GM21528 (cell line): Measurements from ENCODE around the gene EMC8.
"Not testable (repeated sequence)": the region's sequence is repeated elsewhere in the genome, so short reads cannot be mapped to it uniquely, and the experiment has no call there.

ENCODE experiments used
- ATAC-seq: cut with Tn5 transposase; IDR thresholded peaks from one replicate; pipeline ENCODE4 v1.9.1; 2021; ENCODE audit warnings: mild to moderate bottlenecking, moderate library complexity; ENCODE audit not compliant: unreplicated experiment, low FRiP score

Gene EMC8

GRCh38 chr16:85819245-85819644 lies 19.9 kb upstream of the EMC8 start:
- no peak for ATAC-seq

DNA sequence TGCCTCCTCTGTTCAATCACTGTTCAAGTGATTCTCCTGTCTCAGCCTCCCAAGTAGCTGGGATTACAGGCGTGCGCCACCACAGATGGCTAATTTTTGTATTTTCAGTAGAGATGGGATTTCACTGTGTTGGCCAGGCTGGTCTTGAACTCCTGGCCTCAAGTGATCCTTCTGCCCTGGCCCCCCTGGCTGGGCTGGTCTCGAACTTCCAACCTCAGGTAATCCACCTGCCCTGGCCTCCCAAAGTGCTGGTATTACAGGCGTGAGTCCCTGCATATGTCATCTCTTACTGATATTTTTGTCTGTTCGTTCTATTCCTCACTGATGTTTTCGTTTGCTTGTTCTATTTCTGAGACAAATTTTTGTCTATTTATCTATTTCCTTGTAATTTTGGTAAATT lies 17.9 kb upstream of the EMC8 start:
- ATAC-seq, result not testable (repeated sequence)

DNA sequence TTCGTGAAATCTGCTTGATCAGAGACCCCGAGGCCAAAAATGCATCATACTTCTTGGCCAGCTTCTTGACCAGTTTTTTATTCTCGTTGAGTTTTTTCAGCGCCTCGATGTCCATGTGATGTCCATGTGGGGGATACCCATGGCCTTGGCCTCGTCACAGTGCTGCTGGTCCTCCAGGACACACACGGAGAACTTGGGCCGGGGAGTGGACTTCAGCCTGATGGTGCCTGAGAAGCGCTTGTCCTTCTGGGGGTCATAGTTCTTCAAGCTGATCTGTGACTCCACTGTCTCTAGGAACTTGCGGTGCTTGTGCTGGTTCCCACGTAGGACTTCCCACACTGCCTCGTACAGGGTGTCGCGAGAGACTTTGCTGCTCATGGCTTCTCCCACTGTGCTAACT lies 16.8 kb upstream of the EMC8 start:
- ATAC-seq, result no peak

GRCh38 chr16:85812811-85813700 lies 13.7 kb upstream of the EMC8 start:
- ATAC-seq, result no peak

- ATAC-seq, result no peak
Observed at GRCh38 chr16:85812031-85812807, 12.9 kb upstream of the EMC8 start.

GRCh38 chr16:85810742-85811115 lies 11.4 kb upstream of the EMC8 start:
- ATAC-seq, result no peak

DNA sequence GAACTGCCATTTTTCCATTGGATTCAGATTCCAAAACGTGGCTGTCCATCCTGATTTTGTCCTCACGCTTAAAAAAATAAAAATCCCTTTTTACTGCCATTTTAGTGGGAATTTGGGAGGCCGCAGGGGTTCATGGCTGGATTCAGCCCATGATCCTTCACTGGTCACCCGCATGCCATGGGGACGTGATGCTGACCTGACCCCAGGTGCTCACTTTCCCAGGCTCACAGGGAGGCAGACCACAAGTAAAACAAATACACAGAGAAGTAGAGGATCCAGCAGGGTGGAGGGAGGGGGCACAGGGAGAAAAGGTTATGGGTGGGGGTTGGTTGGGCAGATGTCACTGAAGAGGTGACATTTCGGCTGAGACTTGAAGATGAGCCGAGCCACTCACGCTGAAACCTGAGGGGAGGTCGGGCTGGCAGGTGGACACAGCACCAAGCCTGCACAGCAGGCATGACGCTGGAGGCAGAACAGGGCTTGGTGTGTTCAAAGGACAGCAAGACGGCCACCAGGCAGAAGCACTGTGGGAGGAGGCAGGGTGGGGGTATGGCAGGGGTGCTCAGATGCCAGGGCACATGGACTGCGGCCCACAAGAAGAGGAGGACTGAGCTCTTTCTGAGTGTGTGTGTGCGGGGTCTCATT lies 10.9 kb upstream of the EMC8 start:
- no peak for ATAC-seq

DNA sequence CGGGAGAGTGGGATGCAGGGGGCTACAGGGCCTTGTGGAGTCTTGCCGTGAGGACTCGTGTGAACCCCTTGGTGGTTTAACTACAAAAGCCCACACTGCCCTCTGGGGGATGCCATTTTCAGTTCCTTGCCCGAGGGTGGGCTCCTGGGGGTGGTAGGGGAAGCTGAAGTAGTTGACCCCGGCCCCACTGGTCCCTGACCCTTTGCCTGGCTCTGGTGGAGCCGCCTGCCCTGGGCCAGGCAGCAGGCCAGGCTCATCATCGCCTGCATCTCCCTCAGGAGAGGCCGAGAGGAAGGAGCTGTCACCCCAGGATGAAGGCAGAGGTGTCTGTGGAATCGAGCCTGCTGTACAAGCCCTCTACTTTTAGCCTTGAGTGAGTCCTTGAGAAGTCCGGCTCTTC lies 10.3 kb upstream of the EMC8 start:
- ATAC-seq, result no peak

GRCh38 chr16:85808926-85809325 lies 9.6 kb upstream of the EMC8 start:
- ATAC-seq, result no peak

- not testable (repeated sequence) for ATAC-seq
Observed at GRCh38 chr16:85808104-85808503, 8.8 kb upstream of the EMC8 start.

GRCh38 chr16:85807340-85807739 lies 8.0 kb upstream of the EMC8 start:
- not testable (repeated sequence) for ATAC-seq

- no peak for ATAC-seq
Observed at GRCh38 chr16:85806539-85806938, 7.2 kb upstream of the EMC8 start.

DNA sequence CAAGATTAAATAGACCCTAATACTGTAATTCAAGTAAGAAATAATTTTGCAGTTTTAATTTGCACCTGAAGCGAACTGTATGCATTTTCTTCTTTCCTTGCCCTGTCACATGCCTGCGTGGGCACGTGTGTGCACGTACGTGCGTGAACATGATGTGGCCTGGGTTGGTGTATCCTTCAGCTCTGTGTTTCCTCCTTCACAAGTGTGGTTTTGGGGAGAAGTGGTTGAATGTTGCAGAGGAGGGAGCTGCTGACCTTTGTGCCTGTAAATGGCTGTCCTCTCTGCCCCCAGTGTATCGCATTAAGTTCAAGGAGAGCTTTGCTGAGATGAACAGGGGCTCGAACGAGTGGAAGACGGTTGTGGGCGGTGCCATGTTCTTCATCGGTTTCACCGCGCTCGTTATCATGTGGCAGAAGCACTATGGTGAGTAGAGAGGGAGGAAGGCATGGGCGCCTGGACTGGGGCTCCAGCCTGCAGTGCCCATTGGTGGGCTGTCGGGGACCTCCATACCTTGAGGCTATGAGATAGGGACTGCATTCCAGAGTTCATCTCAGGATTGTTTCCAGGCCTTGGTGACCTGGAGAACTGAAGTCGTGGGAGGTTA lies 6.2 kb upstream of the EMC8 start:
- no peak for ATAC-seq

GRCh38 chr16:85803570-85803969 lies 4.2 kb upstream of the EMC8 start:
- no peak for ATAC-seq

DNA sequence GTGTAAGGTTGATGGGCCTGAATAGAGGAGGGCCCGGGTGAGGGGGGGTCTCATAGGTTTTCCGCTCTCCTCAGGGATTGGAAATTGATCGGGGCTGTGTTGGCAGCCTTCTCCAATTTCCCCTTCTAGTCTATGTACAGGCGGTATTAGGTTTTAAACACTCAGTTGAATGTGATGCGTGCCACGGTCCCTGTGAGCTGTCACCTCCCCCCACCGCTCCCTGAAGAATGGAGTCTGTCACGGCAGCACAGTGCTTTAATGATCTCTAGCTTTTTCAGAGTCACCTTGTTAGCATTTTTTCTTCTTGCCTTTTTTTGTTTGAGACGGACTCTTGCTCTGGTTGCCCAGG lies 951 bp upstream of the EMC8 start:
- no peak for ATAC-seq

DNA sequence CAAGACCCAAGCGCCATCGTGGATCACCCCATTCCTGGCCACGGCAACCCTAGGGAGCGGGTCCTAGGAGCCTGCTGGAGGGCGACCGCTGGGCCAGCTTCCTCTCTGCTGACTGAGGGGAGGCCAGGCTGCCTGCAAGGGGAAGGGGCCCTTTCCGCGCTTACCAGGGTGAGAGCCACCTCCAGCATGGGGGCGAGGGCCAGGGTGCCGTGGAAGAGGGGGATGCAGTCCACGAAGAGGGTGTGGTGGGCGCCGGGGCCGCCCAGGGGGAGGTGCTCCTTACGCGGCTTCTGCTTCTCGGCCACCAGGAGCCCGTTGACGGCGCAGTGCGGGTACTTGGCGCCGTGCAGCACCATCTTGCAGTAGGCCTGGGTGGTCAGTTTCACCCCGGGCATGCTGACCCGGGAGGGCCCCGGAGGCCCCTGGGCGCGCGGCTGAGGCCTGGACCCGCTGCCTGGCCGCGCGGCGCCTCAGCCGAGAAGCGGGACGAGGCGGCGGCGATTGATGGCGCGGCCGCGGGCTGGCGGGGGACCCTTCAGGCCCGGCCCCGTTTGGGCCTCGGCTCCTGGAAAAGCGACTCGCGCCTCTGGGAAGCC lies 345 bp downstream of the EMC8 start:
- peak; percentile 25 for ATAC-seq

DNA sequence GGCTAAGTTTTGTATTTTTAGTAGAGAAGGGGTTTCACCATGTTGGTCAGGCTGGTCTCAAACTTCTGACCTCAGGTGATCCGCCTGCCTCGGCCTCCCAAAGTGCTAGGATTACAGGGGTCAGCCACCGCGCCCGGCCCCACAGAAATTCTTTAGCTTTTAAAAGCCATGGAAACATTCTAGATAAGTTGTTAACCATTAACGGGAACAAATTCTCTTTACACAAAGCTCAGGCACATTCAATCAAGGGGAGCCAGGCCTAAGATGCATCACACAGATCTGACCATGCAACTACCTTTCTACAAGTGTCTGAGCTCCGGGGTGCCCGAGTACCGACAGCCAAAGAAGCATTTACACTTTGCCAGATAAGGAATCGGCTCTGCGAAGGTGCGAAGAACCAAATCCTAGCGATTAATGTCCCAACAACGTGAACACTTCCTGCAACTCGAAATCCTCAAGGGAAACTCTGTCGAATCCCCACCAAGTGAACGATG lies 1.0 kb downstream of the EMC8 start:
- no peak for ATAC-seq

GRCh38 chr16:85796599-85796998 lies 2.7 kb downstream of the EMC8 start:
- ATAC-seq, result no peak

DNA sequence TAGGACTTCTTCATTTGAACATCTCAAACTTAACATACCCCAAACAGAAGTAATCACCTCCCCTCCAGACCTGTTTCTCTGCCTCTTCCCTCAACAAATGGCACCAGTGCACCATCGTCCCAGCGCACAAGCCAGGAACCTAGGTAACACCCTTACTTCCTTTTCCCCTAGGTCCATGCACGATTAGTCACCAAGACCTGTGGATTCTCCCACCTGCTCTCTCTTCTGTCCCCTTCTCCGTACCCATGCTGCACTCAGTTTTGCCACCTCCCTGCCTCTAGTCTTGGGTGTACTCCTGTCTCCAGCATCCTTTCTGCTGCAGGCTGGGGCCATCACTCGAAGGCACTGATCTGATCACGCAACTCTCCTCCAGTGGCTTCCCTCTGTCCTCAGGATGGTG lies 3.2 kb downstream of the EMC8 start:
- no peak for ATAC-seq

GRCh38 chr16:85794696-85795095 lies 4.6 kb downstream of the EMC8 start:
- no peak for ATAC-seq
